GF-D8 (cell line): ENCODE data around the gene ZFYVE9.
"Not testable (repeated sequence)": the region's sequence is repeated elsewhere in the genome, so short reads cannot be mapped to it uniquely, and the experiment has no call there.

Source experiments
- DNase-seq: peaks from one replicate; lab custom pipeline; 2025; lab: John Stamatoyannopoulos, UW

Gene ZFYVE9

DNA sequence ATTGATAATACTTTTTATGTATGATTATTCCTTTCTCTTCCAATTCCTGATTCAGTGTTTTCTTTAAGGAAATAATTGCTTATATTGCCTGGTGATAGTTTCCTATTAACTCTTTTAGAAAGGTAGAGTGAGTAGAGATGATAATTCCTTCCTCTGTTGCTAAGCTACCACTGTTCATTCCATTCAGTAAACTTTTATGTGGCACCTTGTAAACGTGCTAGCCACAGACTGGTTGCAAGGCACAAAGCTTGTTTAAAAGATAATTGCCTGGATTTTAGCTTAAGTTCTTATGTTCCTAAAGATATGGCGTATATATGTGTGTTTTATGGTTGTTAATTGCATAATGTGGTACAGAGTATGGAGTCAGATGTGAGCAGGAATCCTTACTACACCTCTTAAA, 3.2 kb downstream of the ZFYVE9 start:
- no peak for DNase-seq

DNA sequence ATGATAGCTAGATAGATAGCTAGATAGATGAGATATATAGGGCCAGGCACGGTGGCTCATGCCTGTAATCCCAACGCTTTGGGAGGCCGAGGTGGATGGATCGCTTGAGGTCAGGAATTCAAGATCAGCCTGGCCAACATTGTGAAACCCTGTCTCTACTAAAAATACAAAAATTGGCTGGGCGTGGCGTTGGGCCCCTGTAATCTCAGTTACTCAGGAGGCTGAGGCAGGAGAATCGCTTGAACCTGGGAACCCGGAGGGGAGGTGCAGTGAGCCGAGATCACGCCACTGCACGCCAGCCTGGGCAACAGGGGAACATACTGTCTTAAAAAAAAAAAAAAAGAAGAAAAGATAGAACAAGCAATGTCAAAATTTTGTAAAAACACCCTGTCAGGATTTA, 8.6 kb downstream of the ZFYVE9 start:
- DNase-seq, result not testable (repeated sequence)

DNA sequence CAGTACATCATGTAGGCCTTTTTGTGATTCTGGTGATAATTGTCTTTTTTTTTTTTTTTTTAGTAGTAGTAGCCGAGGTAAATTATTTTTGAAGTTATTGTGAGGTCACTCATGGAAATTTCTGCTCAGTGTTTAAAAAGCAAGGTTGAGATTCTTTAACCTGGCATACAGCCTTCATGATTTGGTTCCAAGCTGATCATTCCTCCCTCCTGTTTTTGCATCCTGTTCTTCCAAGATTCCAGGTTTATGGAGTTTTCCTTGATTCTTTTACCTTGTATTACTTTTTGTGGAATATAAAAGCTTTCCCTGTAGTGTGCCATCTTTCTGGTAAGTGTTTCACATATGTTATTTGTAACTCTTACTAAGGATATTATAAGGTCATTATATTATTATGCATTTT, 9.1 kb downstream of the ZFYVE9 start:
- no peak for DNase-seq

DNA sequence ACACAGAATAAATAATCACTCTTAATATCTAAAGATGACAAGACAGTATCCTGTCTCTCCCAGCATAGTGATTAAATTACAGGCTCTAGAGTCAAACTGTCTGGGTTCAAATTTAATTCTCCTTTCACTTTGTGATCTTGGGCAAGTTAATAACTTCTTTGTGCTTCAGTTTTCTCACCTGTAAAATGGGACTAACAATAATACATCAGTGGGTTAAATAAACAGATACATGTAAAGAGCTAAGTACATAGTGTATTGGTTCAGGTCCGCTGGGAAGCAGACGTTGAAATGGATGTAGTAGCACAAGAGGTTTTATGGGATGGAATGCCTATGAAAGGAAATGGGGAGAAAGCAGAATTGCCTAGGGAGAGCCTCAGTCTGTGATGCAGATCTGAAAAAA, 10.7 kb downstream of the ZFYVE9 start:
- DNase-seq, result no peak

DNA sequence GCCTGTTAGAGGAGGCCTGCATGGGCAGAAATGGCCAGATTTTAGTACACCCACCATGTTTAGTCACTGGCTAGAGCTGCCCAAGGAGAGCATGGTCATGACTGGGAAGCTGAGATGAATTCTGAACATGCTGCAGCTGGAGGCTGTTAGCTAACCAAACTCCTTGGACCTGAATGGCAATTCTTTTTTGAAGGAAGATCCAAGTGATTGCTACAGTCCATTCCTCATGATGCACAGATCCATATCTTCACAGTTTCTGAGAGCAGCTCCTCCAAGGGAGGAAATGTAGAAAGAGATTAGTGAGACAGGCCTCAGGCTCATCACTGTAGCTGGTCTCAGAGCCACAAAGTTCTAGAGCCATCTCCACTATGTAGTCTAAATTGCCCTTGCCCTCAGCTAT, 11.1 kb downstream of the ZFYVE9 start:
- DNase-seq, result no peak

DNA sequence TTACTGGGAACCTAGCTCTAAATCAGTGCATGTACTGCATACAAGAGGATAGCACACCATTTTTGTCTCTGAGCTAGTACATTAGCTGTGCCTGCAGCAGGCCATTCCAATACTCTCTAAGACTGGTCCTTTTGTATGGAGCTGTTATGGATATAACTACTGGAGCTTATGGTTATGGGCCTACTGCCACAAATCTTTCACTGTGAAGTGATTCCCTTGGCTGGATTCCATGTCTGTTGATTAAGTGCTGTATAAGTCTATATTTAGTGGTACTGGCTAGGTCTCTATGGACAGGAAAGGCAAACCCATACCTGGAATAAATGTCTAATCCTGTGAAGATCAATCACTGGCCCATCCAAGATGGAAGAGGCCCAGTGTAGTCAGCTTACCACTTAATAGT, 12.0 kb downstream of the ZFYVE9 start:
- DNase-seq, result no peak

DNA sequence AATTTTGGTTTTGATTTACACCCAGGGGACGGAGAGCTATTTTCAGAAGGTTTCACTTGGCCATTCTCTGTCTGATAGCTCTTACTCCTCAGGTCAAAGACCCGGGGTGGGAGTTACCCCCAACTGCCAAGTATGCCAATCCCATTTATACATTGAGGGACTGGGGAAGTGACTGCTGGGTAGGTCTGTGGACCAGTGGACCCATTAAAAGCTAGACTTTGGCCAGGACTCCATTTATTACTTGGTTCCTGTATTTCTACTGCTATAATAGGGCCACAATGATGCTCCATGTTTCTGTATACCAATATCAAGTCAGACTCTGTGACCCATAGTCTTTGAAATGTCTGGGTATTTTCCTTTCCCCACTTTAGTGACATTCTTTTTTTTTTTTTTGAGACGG, 14.6 kb downstream of the ZFYVE9 start:
- no peak for DNase-seq

DNA sequence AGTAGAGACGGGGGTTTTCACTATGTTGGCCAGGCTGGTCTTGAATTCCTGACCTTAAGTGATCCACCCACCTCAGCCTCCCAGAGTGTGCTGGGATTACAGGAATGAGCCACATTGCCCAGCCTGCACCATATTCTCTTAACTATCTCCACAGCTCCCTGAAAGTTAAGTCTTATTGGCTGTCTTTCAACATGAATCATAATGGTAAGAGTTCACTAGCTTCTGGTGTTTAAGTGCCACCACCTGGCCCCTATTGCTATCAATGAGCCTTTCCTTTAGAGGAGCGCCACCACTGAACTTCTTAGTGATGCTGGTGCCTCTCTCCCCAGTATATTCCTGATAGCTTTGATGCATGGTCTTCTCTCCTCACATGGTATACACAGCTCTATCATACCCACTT, 15.7 kb downstream of the ZFYVE9 start:
- no peak for DNase-seq

DNA sequence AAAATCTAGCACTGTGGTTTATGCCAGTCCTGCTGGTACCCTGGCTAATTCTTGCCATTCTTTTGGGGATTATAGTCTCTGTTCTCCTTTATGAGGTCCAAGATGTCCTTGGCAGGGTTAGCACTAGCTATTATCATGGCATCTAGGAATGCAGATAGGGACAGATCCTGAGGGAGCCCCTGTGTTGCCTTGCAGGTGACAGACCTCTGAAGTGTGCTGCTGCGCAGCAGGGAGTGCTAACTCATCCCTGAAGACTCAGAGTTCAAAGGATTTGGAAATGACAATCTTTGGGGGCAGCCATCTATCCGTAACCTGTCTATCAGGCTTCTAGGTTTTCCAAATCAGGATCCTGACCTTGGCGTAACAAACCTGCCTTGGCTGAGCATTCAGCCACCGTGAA, 16.3 kb downstream of the ZFYVE9 start:
- no peak for DNase-seq

DNA sequence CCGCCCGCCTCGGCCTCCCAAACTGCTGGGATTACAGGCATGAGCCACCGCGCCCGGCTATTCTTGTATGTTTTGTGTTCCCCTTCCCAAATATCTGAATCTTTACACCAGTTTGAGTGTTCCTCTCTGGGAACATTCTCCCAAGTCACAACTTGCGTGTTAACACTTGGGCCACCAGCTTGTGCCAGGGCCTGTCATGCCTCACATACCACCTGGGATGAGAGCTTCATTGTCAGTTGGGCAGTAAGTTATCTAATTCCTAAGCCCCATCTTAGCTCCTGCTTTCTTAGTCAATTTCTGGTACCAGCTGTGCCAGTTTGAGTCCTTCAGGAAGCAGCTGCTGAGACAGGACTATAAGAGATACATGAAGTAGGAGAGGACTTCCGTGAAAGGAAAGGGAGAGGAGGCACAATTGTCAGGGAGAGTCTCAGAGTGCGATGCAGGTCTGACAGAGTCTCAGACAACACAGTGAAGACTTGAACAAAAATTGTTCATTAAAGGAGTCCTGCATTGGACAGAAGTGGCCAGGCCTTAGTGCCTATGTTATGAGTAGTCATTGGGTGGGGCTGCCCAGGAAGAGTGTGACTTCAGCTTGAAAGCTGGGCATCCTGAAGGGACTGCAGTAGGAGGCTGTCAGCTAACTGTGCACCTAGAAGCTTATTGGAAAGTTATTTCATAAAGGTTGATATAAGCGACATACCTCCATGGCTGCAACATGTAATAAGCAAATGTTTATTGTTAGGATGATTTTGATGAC, 17.3 kb downstream of the ZFYVE9 start:
- no peak for DNase-seq

DNA sequence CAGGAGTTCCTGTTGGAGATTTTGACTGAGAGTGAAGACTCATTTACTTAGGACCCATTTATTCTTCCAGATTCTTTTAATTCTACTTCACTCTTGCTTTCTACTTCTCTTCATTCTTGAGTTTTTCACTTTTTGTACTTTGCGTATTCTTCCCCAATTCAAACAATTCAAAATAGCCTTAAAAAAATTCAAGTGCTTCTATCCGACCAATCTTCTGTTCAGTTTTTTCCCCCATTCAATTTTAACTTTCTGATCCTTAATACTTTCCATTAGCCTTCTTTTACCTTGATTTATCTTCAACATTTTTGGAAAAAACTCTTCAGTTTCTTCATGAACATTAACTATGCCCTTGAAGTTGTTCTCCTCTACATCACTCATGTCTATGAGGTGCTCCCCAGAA, 21.1 kb downstream of the ZFYVE9 start:
- no peak for DNase-seq

DNA sequence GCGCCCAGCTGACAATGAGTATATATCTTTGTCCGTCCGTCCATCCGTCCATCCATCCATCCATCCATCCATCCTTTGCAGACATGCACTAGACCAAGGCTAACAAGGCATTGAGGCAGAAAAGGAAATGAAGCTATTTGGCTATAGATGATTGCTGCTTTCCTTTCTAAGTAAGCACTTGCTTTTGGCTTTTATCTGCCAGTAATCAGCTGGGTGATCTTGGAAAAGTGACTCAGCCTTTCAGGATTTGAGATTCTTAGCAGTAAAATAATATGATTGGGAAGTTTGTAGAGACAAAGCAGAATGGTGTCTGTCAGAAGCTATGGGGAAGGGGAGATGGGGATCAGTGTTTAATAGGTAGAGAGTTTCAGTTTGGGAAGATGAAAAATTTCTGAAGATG, 22.7 kb downstream of the ZFYVE9 start:
- no peak for DNase-seq

DNA sequence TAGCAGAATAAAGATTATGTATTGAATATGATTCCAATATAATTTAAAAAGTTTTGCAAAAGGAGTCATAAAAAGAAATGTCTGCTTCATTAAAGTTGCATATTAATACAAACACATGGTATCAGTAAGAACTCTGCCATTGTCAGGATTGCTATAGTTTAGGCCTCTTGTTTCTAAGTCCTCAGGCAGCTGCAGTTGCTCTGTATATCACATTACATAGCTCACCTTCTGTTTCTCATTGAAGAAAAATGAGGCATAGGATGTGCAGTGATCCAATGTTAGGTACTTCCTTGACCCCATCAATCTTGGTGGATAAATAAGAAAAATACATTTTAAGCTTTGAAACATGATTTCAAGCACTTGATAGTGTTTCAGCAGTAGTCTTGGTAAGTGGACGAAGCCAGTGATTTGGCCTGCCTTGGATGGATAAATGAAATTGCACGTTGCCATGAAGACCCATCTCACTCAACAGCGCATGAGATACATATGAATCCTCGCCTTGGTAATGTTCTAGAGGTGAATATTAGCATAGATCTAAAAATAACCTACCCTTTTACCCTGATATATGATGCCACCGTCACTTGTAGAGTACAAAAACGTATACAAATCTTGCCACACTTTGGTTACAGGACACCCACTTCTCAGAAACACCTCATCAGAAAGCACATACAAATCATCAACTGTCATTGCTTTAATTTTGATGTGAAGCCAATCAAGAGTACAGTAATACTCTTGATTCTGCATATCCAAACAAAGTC, 25.3 kb downstream of the ZFYVE9 start:
- no peak for DNase-seq

DNA sequence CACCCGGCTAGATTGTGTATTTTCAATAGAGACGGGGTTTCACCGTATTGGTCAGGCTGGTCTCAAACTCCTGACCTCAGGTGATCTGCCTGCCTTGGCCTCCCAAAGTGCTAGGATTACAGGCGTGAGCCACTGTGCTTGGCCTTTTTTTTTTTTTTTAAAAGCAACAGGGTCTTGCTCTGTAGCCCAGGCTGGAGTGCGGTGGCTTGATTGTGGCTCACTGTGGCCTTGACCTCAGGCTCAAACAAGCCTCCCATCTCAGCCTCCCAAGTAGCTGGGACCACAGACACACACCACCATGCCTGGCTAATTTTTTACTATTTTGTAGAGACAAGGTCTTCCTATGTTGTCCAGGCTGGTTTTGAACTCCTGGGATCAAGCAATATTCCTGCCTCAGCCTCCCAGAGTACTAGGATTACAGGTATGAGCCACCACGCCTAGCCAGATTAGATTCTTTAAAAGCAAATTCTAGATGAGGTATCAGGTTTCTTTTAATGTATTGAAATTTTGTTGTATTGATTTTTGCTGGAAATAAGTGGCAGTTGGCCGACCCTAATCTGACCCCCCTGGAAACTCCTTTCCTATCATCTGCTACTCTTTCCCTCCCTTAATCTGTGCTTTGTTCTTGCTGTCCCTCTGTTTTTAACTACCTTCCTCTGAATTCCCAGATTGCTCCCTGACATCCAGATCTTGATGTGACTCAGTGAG, 26.6 kb downstream of the ZFYVE9 start:
- no peak for DNase-seq

DNA sequence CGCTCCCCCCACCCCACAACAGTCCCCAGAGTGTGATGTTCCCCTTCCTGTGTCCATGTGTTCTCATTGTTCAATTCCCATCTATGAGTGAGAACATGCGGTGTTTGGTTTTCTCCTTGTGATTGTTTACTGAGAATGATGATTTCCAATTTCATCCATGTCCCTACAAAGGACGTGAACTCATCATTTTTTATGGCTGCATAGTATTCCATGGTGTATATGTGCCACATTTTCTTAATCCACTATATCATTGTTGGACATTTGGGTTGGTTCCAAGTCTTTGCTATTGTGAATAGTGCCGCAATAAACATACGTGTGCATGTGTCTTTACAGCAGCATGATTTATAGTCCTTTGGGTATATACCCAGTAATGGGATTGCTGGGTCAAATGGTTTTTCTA, 29.3 kb downstream of the ZFYVE9 start:
- not testable (repeated sequence) for DNase-seq

DNA sequence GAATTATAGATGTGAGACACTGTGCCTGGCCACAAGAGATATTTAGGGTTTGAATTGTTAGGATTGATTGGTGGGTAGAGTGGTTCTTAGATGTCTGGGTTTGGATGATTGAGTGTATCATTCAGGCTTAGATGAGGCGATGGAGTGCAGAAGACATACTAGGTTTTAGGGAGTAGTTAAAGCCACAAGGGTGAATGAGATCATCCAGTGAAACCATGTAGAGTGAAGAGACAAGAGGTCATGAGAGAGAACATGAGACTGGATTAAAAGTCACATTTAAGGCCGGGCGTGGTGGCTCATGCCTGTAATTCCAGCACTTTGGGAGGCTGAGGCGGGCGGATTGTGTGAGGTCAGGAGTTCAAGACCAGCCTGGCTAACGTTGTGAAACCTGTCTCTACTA, 37.2 kb downstream of the ZFYVE9 start:
- DNase-seq, result no peak

DNA sequence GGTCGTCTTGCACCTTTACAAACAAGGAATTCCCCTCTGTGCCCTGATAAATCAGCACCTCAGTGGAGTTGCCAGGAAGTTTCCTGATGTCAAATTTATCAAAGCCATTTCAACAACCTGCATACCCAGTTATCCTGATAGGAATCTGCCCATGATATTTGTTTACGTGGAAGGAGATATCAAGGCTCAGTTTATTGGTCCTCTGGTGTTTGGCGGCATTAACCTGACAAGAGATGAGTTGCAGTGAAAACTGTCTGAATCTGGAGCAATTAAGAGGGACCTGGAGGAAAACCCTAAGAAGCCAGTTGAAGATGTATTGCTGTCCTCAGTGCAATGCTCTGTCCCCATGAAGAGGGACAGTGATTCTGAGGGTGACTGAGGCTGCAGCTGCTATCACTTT, 38.3 kb downstream of the ZFYVE9 start:
- DNase-seq, result no peak

DNA sequence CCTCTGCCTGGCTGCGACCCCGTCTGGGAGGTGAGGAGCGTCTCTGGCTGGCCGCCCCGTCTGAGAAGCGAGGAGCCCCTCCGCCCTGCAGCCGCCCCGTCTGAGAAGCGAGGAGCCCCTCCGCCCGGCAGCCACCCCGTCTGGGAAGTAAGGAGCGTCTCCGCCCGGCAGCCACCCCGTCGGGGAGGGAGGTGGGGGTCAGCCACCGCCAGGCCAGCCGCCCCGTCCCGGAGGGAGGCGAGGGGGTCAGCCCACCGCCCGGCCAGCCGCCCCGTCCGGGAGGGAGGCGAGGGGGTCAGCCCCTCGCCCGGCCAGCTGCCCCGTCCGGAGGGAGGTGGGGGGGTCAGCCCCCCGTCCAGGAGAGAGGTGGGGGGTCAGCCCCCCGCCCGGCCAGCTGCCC, 39.9 kb downstream of the ZFYVE9 start:
- DNase-seq, result not testable (repeated sequence)

DNA sequence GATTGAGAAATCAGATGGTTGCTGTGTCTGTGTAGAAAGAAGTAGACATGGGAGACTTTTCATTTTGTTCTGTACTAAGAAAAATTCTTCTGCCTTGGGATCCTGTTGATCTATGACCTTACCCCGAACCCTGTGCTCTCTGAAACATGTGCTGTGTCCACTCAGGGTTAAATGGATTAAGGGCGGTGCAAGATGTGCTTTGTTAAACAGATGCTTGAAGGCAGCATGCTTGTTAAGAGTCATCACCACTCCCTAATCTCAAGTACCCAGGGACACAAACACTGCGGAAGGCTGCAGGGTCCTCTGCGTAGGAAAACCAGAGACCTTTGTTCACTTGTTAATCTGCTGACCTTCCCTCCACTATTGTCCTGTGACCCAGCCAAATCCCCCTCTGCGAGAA, 40.4 kb downstream of the ZFYVE9 start:
- DNase-seq, result not testable (repeated sequence)

DNA sequence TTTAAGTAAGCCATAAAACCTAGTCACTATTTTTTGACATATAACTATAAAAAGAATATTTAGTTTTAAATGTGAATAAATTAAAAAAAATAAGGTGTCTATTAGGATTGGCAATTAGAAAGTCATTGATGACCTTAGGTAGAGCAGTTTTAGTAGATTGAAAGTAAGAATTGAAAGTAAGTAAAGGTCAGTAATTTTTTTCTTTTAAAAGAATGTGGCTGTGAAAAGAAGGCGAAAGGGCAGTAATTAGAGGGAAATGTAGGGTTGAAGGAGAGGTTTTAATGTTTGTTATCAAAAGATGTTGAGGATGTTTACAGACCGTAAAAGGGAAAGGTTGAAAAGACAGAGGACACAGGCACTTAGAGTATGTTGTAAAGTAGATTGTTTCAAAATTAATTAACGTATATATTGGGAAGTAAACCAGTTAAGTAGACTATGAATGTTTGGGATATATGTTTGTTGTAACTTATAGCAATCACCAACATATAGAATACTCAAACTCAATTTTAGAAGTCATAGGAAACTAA, 41.0 kb downstream of the ZFYVE9 start:
- DNase-seq, result no peak

DNA sequence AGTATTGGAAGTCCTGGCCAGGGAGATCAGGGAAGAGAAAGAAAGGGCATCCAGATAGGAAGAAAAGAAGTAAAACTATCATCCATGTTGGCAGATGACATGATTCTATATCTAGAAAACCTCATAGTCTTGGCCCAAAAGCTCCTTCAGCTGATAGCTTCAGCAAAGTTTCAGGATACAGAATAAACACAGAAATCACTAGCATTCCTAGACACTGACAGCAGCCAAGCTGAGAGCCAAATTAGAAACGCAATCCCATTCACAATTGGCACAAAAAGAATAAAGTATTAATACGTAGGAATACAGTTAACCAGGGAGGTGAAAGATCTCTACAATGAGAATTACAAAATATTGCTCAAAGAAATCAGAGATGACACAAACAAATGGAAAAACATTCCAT, 44.6 kb downstream of the ZFYVE9 start:
- DNase-seq, result no peak

DNA sequence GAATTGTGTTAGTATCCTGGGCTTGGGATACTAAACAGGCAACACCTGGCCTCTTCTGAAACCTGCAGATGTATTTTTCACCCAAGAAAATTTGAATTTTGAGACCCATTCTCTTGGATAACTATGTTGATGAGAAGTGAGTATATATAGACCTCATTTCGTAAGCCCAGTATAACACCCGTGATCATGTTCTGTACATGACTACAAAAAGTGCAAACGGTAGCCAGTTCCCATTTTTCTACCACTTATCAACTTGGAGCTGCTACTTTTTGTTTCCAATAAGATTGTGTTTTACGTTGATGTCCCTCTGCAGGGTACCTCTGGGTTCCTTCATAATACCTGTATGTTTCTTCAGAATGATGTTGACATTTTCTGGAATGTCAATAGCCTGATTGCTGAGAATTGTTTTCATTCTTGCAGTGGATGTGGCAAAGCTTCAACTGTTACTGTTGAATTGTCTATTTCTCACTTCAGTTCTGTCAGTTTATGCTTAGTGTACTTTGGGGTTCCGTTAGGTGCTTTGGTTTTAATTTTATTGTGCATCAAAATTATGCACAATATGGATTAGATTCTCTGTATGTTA, 48.1 kb downstream of the ZFYVE9 start:
- DNase-seq, result no peak
